SH-SY5Y (cell line): Measurements from ENCODE around the gene CALHM3.

Experiments
- GATA2 ChIP-seq: IDR thresholded peaks from 2 replicates; pipeline ENCODE4 v1.6.1; 2011; ENCODE audit warnings: mild to moderate bottlenecking, low read depth, low read length
- GATA3 ChIP-seq: IDR thresholded peaks from 2 replicates; pipeline ENCODE4 v1.6.1; 2011; ENCODE audit warnings: low read depth, mild to moderate bottlenecking, low read length, moderate library complexity

CALHM3 gene

GRCh38 chr10:103493362-103493915 lies 14.4 kb upstream of the CALHM3 start, which contains the start of gene NEURL1:
Gene NEURL1, plus strand, starts transcription at chr10:103493705. Its CDS starts 683 bp downstream, at chr10:103494388.
- TF ChIP-seq GATA2 (no peak), GATA3 (no peak)

- TF ChIP-seq GATA2 = no peak
- no peak for TF ChIP-seq GATA3
Observed at GRCh38 chr10:103492655-103493261, 13.7 kb upstream of the CALHM3 start.

- TF ChIP-seq GATA2 (no peak), GATA3 (no peak)
Observed at GRCh38 chr10:103491729-103492364, 12.8 kb upstream of the CALHM3 start.

- TF ChIP-seq GATA2 = no peak
- no peak for TF ChIP-seq GATA3
Observed at GRCh38 chr10:103490986-103491314, 11.9 kb upstream of the CALHM3 start.

GRCh38 chr10:103487410-103487708 lies 8.3 kb upstream of the CALHM3 start:
- TF ChIP-seq GATA2 (no peak), GATA3 (no peak)

GRCh38 chr10:103481974-103482531 lies 3.0 kb upstream of the CALHM3 start:
- no peak for TF ChIP-seq GATA2
- no peak for TF ChIP-seq GATA3

- no peak for TF ChIP-seq GATA3
- no peak for TF ChIP-seq GATA2
Observed at GRCh38 chr10:103480521-103480920, 1.5 kb upstream of the CALHM3 start.

- no peak for TF ChIP-seq GATA2
- TF ChIP-seq GATA3 = no peak
Observed at GRCh38 chr10:103478671-103479070, 369 bp downstream of the CALHM3 start.

GRCh38 chr10:103476046-103476768 lies 2.8 kb downstream of the CALHM3 start:
- TF ChIP-seq GATA3 (no peak), GATA2 (no peak)

GRCh38 chr10:103475437-103475836 lies 3.6 kb downstream of the CALHM3 start:
- no peak for TF ChIP-seq GATA3
- no peak for TF ChIP-seq GATA2

GRCh38 chr10:103474077-103474476 lies 5.0 kb downstream of the CALHM3 start:
- no peak for TF ChIP-seq GATA2
- TF ChIP-seq GATA3 = no peak

- TF ChIP-seq GATA3 = no peak
- TF ChIP-seq GATA2 = no peak
Observed at GRCh38 chr10:103473261-103473671, 5.8 kb downstream of the CALHM3 start.

GRCh38 chr10:103472005-103472404 lies 7.0 kb downstream of the CALHM3 start:
- TF ChIP-seq GATA2 = no peak
- TF ChIP-seq GATA3 = no peak
